GM12878 (cell line): Measurements from ENCODE around the gene POGZ. TPM values are rescaled to one million over a fixed set of nuclear protein-coding genes. Genes with fewer than 3 reads are reported as not detected.

Experiments
- ATAC-seq: fragments of 200-7000 bp; cut with Tn5 transposase; 3 replicates; pipeline ENCODE4 v1.9.1; 2020; ENCODE audit warnings: mild to moderate bottlenecking, moderate library complexity
- BruUV-seq: library from RNA; stranded (reverse); fragments of 400-500 nt; replicated peaks from 2 replicates; lab custom pipeline; 2021; lab: Mats Ljungman, UMichigan
- CTCF ChIA-PET: fragments of 300-600 bp; sonication (Branson Sonifier 250); formaldehyde crosslinking; extraction: SDS; loops from one replicate; lab custom pipeline; 2021; ENCODE audit warnings: inconsistent platforms; lab: Yijun Ruan, JAX
- POLR2A ChIA-PET: fragments of 350-600 bp; formaldehyde crosslinking; extraction: SDS; loops from one replicate; lab custom pipeline; 2021; ENCODE audit warnings: inconsistent platforms; lab: Charles Lee
- RAD21 ChIA-PET: fragments of 300-600 bp; sonication (Branson Sonifier 250); formaldehyde crosslinking; loops from one replicate; lab custom pipeline; 2023; ENCODE audit warnings: antibody characterized with exemption; ENCODE audit not compliant: unreplicated experiment; lab: Charles Lee
- SMC1A ChIA-PET: fragments of 300-600 bp; sonication (Branson Sonifier 250); formaldehyde crosslinking; loops from one replicate; lab custom pipeline; 2023; ENCODE audit not compliant: unreplicated experiment, uncharacterized antibody; lab: Charles Lee
- DNase-seq: peaks from one replicate; pipeline ENCODE4 v3.0.0-alpha.2; 2011; ENCODE audit warnings: low read depth, low spot score
- FAIRE-seq: peaks from 3 replicates; lab custom pipeline; 2011; peaks lifted over from hg19 to GRCh38; lab: Jason Lieb, UNC
- H2AFZ ChIP-seq: 2 replicates; pipeline ENCODE4 v1.6.0; 2011; ENCODE audit warnings: low read depth, low read length, control low read depth; ENCODE audit not compliant: control insufficient read depth
- H3K27ac ChIP-seq: 2 replicates; pipeline ENCODE4 v1.5.1; 2011; ENCODE audit warnings: control low read depth; ENCODE audit not compliant: control insufficient read depth, insufficient read depth
- H3K27me3 ChIP-seq, 2 experiments: replicated peaks in 1 of 2; 2 replicates each; pipeline versions ENCODE4 v1.6.0 to v1.6.1; 2011; ENCODE audit warnings: low read length in 1 of 2; ENCODE audit not compliant: control insufficient read depth in 2 of 2, insufficient read depth in 2 of 2
- H3K36me3 ChIP-seq, 2 experiments: 2 replicates each; pipeline ENCODE4 v1.5.1; 2011; ENCODE audit warnings: low read length in 1 of 2; ENCODE audit not compliant: control insufficient read depth in 2 of 2, insufficient read depth in 2 of 2
- H3K4me1 ChIP-seq: 2 replicates; pipeline ENCODE4 v1.6.1; 2011; ENCODE audit warnings: mild to moderate bottlenecking, low read length, moderate library complexity, mixed read lengths; ENCODE audit not compliant: control insufficient read depth, insufficient read depth
- H3K4me2 ChIP-seq: 2 replicates; pipeline ENCODE4 v1.6.0; 2011; ENCODE audit warnings: control low read depth; ENCODE audit not compliant: control insufficient read depth, insufficient read depth
- H3K4me3 ChIP-seq: fragments of 200-600 bp; sonication (generic); 2 replicates; pipeline ENCODE4 v1.5.1; 2016
- H3K79me2 ChIP-seq: 2 replicates; pipeline ENCODE4 v1.6.0; 2011; ENCODE audit warnings: low read length; ENCODE audit not compliant: control insufficient read depth, insufficient read depth
- H3K9ac ChIP-seq: 2 replicates; pipeline ENCODE4 v1.8.0; 2011; ENCODE audit warnings: low read length, control low read depth, mixed read lengths; ENCODE audit not compliant: control insufficient read depth, insufficient read depth
- H3K9me3 ChIP-seq: replicated peaks from 3 replicates; pipeline ENCODE4 v1.5.1; 2011; ENCODE audit warnings: mild to moderate bottlenecking, low read length; ENCODE audit not compliant: control insufficient read depth, insufficient read depth
- H4K20me1 ChIP-seq: 2 replicates; pipeline ENCODE4 v1.6.0; 2011; ENCODE audit not compliant: control insufficient read depth, insufficient read depth
- BCL11A ChIP-seq: IDR thresholded peaks from 2 replicates; pipeline ENCODE4 v1.6.1; 2011; ENCODE audit warnings: low read depth, low read length
- CBX3 ChIP-seq: fragments of 200-600 bp; sonication (generic); IDR thresholded peaks from 2 replicates; pipeline ENCODE4 v1.6.1; 2016; ENCODE audit warnings: low read depth, borderline replicate concordance
- CHD1 ChIP-seq: IDR thresholded peaks from 2 replicates; pipeline ENCODE4 v1.6.1; 2012; ENCODE audit warnings: low read depth, low read length, improper control_type of control experiment
- EP300 ChIP-seq, 2 experiments: fragments of 150-350 bp in 1 of 2; IDR thresholded peaks; 2 replicates each; pipeline ENCODE4 v1.6.1; 2011 to 2012; ENCODE audit warnings: low read depth in 2 of 2, low read length in 2 of 2, borderline replicate concordance in 1 of 2, improper control_type of control experiment in 1 of 2, inconsistent platforms in 1 of 2; ENCODE audit not compliant: control insufficient read depth in 1 of 2
- FOXK2 ChIP-seq: fragments of 450-650 bp; IDR thresholded peaks from 2 replicates; pipeline ENCODE4 v1.6.1; 2017; ENCODE audit warnings: mild to moderate bottlenecking, moderate library complexity
- IKZF2 ChIP-seq, 2 experiments: fragments of 450-650 bp; IDR thresholded peaks; 2 replicates each; pipeline ENCODE4 v1.6.1; 2017; ENCODE audit warnings: mild to moderate bottlenecking in 2 of 2, moderate library complexity in 2 of 2
- MTA3 ChIP-seq: IDR thresholded peaks from 2 replicates; pipeline ENCODE4 v1.6.1; 2012; ENCODE audit warnings: low read length, inconsistent platforms, borderline replicate concordance
- PML ChIP-seq: IDR thresholded peaks from 2 replicates; pipeline ENCODE4 v1.6.1; 2012; ENCODE audit warnings: low read length, inconsistent platforms
- POLR2AphosphoS2 ChIP-seq: IDR thresholded peaks from 2 replicates; pipeline ENCODE4 v1.6.1; 2011; ENCODE audit warnings: low read depth, mild to moderate bottlenecking, low read length, improper control_type of control experiment, moderate library complexity
- RAD21 ChIP-seq: IDR thresholded peaks from 2 replicates; pipeline ENCODE4 v1.6.1; 2011; ENCODE audit warnings: mild to moderate bottlenecking, low read depth, low read length, moderate library complexity; ENCODE audit not compliant: insufficient read depth
- RB1 ChIP-seq: fragments of 450-650 bp; formaldehyde crosslinking; IDR thresholded peaks from 2 replicates; pipeline ENCODE4 v1.6.1; 2017; ENCODE audit warnings: mild to moderate bottlenecking, borderline replicate concordance
- RBBP5 ChIP-seq: fragments of 200-600 bp; sonication (generic); conservative IDR thresholded peaks from 2 replicates; pipeline ENCODE4 v1.6.1; 2016
- SMARCA5 ChIP-seq: fragments of 450-650 bp; IDR thresholded peaks from 2 replicates; pipeline ENCODE4 v1.6.1; 2017; ENCODE audit warnings: mild to moderate bottlenecking
- SRF ChIP-seq, 2 experiments: IDR thresholded peaks; 2 replicates each; pipeline ENCODE4 v1.6.1; 2011; ENCODE audit warnings: low read depth in 2 of 2, low read length in 2 of 2, mild to moderate bottlenecking in 1 of 2, moderate library complexity in 1 of 2
- STAT1 ChIP-seq: fragments of 450-650 bp; conservative IDR thresholded peaks from 2 replicates; pipeline ENCODE4 v1.6.1; 2014; ENCODE audit warnings: antibody characterized with exemption, mild to moderate bottlenecking
- SUZ12 ChIP-seq: fragments of 200-600 bp; sonication (generic); IDR thresholded peaks from one replicate; pipeline ENCODE4 v1.6.1; 2018; ENCODE audit warnings: antibody characterized with exemption, mild to moderate bottlenecking; ENCODE audit not compliant: unreplicated experiment
- TAF1 ChIP-seq: IDR thresholded peaks from 2 replicates; pipeline ENCODE4 v1.6.1; 2011; ENCODE audit warnings: mild to moderate bottlenecking, low read depth, low read length, borderline replicate concordance
- ZBTB4 ChIP-seq: fragments of 450-650 bp; formaldehyde crosslinking; IDR thresholded peaks from 2 replicates; pipeline ENCODE4 v1.4.0; 2022; ENCODE audit warnings: mild to moderate bottlenecking, moderate library complexity
- WGBS: methylation state at CpG from one replicate; pipeline ENCODE4 v1.1.6; 2016; ENCODE audit warnings: low lambda C conversion rate; ENCODE audit not compliant: insufficient replicate concordance, insufficient coverage; ENCODE audit errors: missing lambda C conversion rate; 5-methylcytosine and 5-hydroxymethylcytosine counted together
- in situ Hi-C: fragments of 300-500 bp; cut with MboI; formaldehyde crosslinking; loops from 9 replicates; pipeline ENCODE4 v1.14.3; 2018; ENCODE audit warnings: mixed read lengths
- intact Hi-C: fragments of 100-400 bp; cut with micrococcal nuclease; formaldehyde crosslinking; loops from one replicate; pipeline ENCODE4 v1.14.2; 2022; ENCODE audit not compliant: unreplicated experiment
- polyA plus RNA-seq, 11 experiments: library from polyadenylated mRNA; depleted of rRNA in 4 of 11; unstranded in 6 of 11; stranded (reverse) in 5 of 11; fragments of >200 nt; fragmentation: Nextera tagmentation in 4 of 11; fragmentation: Illumina TruSeq in 1 of 11; extraction: Ambion mirVana in 4 of 11; extraction: Trizol in 1 of 11; gene quantifications; 1 replicate in 1 of 11; 2 replicates in 10 of 11; pipeline versions ENCODE4 v1.2.1 to v1.2.3, GENCODE V29; 2011 to 2016; ENCODE audit warnings: inconsistent platforms in 2 of 11, missing spikeins in 2 of 11, low read depth in 1 of 11
- total RNA-seq, 4 experiments: library from RNA; depleted of rRNA in 3 of 4; stranded (reverse); fragments of >200 nt in 3 of 4; fragmentation: Illumina TruSeq in 1 of 4; extraction: Trizol in 1 of 4; gene quantifications; 2 replicates each; pipeline versions ENCODE4 v1.2.1 to v1.2.3, GENCODE V29; 2013 to 2021
- TF ChIP-seq, protein P1 (sequence below): IDR thresholded peaks from 2 replicates; pipeline ENCODE4 v1.6.1; 2012; ENCODE audit warnings: low read depth, low read length, improper control_type of control experiment

The POGZ gene
- total and polyA plus RNA-seq, 10 of the 15 experiments (the other 5 are each of a cell fraction or from before 2014, with no cell fraction given): 11.3 to 80.6 (median 35.8) TPM

GRCh38 chr1:151384584-151384983 lies 74.7 kb downstream of the POGZ start:
- Histone ChIP-seq H3K4me3 (no peak overlapping the region), H3K36me3 (no peaks in the 10 kb centered on the region), H3K9ac (no peak overlapping the region), H3K4me1 (no peaks in the 10 kb centered on the region), H2AFZ (no peak overlapping the region), H3K27me3 (no peaks in the 10 kb centered on the region), H3K4me2 (no peak overlapping the region), H3K79me2 (no peaks in the 10 kb centered on the region), H4K20me1 (no peaks in the 10 kb centered on the region), H3K27ac (no peak overlapping the region), H3K9me3 (no peaks in the 10 kb centered on the region)
- ChIA-PET POLR2A (no interaction called here), SMC1A (interaction anchor here (0.5 to 1.3 kb wide), 5 partner anchors 11 to 58 kb away, joined by 3 to 4 read pairs (median 3); partner anchors contain the start of gene PI4KB), CTCF (interaction anchor here (0.6 to 1.3 kb wide), 4 partner anchors 9 to 44 kb away, joined by 3 to 7 read pairs (median 4); no protein-coding TSS in a partner anchor), RAD21 (interaction anchor here (1.1 kb wide), 1 partner anchor 15 kb away, joined by 3 read pairs; no protein-coding TSS in a partner anchor)
- WGBS: 21% methylated on average over 3 of the region's 3 CpGs
- TF ChIP-seq CBX3 (no peak), BCL11A (no peak), SRF (IDR thresholded peaks at IDR 0.05; ENCODE audit: low read depth in 2 of 2, low read length in 2 of 2) (no peak), MTA3 (no peak), ZBTB4 (CRISPR knock-in tag) (no peak), RB1 (no peak), CHD1 (no peak), IKZF2 (IDR thresholded peaks at IDR 0.05) (no peak), PML (no peak), POLR2AphosphoS2 (no peak), EP300 (IDR thresholded peaks at IDR 0.05; ENCODE audit: borderline replicate concordance in 1 of 2, control insufficient read depth in 1 of 2, low read depth in 2 of 2, low read length in 2 of 2) (no peak), RBBP5 (no peak), STAT1 (no peak), RAD21 (no peak), SMARCA5 (no peak), TAF1 (no peak), SUZ12 (no peak), FOXK2 (no peak)
- TF ChIP-seq, protein P1, sequence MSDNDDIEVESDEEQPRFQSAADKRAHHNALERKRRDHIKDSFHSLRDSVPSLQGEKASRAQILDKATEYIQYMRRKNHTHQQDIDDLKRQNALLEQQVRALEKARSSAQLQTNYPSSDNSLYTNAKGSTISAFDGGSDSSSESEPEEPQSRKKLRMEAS: no peak
- intact Hi-C loops: no loop called here
- ATAC-seq (no peak), FAIRE-seq (no peak), DNase-seq (no peak)
- in situ Hi-C loops: no loop called here
- no TSS peak for BruUV-seq
